GM12892 (cell line): Measurements from ENCODE around the gene BICRA.

Experiments
- POLR2A ChIP-seq: IDR thresholded peaks from 2 replicates; pipeline ENCODE4 v1.6.1; 2011; ENCODE audit warnings: low read depth, low read length, control low read depth
- POLR2AphosphoS5 ChIP-seq: IDR thresholded peaks from 2 replicates; pipeline ENCODE4 v1.6.1; 2011; ENCODE audit warnings: low read depth, low read length, control low read depth
- TAF1 ChIP-seq: IDR thresholded peaks from 2 replicates; pipeline ENCODE4 v1.6.1; 2011; ENCODE audit warnings: low read depth, mild to moderate bottlenecking, control low read depth, low read length, borderline replicate concordance

DNA sequence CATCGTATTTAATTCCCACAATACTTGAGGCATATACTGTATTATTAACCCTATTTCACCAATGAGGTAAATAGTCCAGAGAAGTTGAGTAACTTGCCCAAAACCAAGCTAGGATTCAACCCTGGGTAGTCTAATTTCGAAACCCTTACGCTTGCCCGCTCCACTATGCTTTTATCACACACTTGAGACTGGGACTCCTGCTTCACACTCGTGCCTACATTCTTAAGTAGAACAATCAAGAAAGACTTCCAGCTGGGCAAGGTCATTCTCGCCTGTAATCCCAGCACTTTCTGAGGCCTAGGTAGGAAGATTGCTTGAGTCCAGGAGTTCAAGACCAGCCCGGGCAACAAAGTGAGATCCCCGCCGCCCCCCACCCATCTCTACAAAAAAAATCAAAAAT is 39.6 kb upstream of the BICRA start:
- TF ChIP-seq POLR2A = no peak
- TF ChIP-seq TAF1 = no peak
- no peak for TF ChIP-seq POLR2AphosphoS5
